Neural progenitor cell (in vitro differentiated cells): ENCODE results near the gene THOC5.

Experiments used
- CTCF ChIP-seq: fragments of 200-600 bp; sonication (generic); IDR thresholded peaks from 2 replicates; pipeline ENCODE4 v1.5.1; 2017; ENCODE audit warnings: antibody characterized with exemption, mild to moderate bottlenecking
- EZH2 ChIP-seq: fragments of 200-600 bp; sonication (generic); IDR thresholded peaks from 2 replicates; pipeline ENCODE4 v1.6.1; 2017; ENCODE audit warnings: antibody characterized with exemption, mild to moderate bottlenecking, moderate library complexity

- TF ChIP-seq EZH2 (no peak), CTCF (no peak)
Observed at GRCh38 chr22:29570912-29571549, 17.5 kb upstream of the THOC5 start.
